ENCODE data around the gene CUL1. TPM values are rescaled to one million over a fixed set of nuclear protein-coding genes. Genes with fewer than 3 reads are reported as not detected.

The CUL1 gene
- total and polyA plus RNA-seq, 11 donors, result 17.5 to 58.3 (median 43.6) TPM

DNA sequence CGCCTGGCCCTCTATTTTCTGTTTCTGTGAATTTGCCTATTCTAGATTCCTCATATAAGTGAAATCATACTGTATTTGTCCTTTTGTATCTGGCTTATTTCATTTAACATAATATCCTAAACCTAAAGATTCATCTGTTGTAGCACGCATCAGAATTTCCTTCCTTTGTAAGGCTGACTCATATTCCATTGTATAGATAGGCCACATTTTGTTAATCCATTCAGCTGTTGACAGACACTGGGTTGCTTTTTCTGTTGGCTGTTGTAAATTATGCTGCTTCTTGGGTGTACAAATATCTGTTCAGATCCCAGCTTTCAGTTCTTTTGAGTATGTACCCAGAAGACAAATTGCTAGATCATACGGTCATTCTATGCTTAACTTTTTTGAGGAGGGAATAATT lies 28.8 kb upstream of the CUL1 start:
- Histone ChIP-seq H3K4me3 (no peak overlapping the region), H3K4me1 (peaks cover 0 to 4% (median 0%) of the 10 kb centered on the region in 12 donors), H3K9me3 (peaks cover 0 to 2% (median 0%) of the 10 kb centered on the region in 12 donors), H3K36me3 (no peaks in the 10 kb centered on the region), H3K27ac (no peak overlapping the region), H3K27me3 (no peaks in the 10 kb centered on the region)
- TF ChIP-seq, protein P1, sequence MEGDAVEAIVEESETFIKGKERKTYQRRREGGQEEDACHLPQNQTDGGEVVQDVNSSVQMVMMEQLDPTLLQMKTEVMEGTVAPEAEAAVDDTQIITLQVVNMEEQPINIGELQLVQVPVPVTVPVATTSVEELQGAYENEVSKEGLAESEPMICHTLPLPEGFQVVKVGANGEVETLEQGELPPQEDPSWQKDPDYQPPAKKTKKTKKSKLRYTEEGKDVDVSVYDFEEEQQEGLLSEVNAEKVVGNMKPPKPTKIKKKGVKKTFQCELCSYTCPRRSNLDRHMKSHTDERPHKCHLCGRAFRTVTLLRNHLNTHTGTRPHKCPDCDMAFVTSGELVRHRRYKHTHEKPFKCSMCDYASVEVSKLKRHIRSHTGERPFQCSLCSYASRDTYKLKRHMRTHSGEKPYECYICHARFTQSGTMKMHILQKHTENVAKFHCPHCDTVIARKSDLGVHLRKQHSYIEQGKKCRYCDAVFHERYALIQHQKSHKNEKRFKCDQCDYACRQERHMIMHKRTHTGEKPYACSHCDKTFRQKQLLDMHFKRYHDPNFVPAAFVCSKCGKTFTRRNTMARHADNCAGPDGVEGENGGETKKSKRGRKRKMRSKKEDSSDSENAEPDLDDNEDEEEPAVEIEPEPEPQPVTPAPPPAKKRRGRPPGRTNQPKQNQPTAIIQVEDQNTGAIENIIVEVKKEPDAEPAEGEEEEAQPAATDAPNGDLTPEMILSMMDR (IDR thresholded peaks at IDR 0.05), result no peak
- TF ChIP-seq POLR2A (IDR thresholded peaks at IDR 0.05), result no peak
- ATAC-seq (no peak), DNase-seq (no peak)
- WGBS, 4 donors, result 79 to 88% (median 86%) methylated on average over 3 of the region's 3 CpGs
- intact Hi-C loops (cut with DNase I), result no loop called here

DNA sequence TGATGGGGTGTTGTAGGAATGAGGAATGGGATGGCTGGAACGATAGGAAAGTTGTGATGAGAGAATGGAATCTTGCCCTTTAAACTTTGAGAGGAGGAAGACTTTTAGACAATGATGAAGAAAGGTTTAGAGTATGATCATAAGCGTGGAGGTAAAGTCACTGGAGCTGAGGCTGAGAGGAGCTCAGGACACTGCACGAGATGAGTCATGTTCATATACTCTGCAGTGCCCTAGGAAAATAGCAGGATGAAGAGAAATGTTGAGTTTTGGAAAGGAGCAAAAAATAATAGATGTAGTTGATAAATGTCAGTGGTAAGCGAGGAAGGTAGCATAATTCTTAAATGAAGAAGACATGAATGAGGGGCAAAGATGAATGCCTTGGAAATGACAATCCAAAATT lies 28.3 kb upstream of the CUL1 start:
- 79 to 82% (median 80%) methylated on average over 4 of the region's 4 CpGs for WGBS, 4 donors

DNA sequence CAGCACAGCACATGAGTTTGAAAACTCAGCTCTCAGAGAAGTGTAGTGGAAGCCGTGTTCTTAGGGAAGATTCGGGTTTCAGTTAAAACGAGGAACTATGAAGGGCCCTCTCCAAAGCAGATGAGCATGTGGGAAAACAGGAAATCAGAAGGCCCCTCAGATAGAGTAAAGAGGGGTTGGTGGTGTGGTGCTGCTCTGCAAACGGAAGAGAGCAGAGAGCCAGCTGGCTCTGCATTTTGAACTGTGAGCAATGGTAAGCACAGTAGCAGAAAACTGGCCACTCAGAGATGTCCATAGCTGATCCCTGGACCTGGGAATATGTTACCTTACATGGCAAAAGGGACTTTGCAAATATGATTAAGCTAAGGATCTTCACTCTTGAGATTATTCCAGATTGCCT lies 27.9 kb upstream of the CUL1 start:
- Histone ChIP-seq H3K9me3 (peaks cover 0 to 5% (median 0%) of the 10 kb centered on the region in 12 donors), H3K4me3 (no peak overlapping the region), H3K4me1 (no peaks in the 10 kb centered on the region), H3K27me3 (no peaks in the 10 kb centered on the region), H3K36me3 (no peaks in the 10 kb centered on the region), H3K27ac (no peak overlapping the region)
- WGBS, 4 donors, result 57 to 64% (median 61%) methylated on average over 4 of the region's 4 CpGs
- no peak for ATAC-seq
- no peak for TF ChIP-seq POLR2A (IDR thresholded peaks at IDR 0.05)
- TF ChIP-seq, protein P1 (IDR thresholded peaks at IDR 0.05), result no peak
- DNase-seq, result no peak
- intact Hi-C loops (cut with DNase I), result no loop called here

More for the DNA sequence above, 28.3 kb upstream of the CUL1 start:
- Histone ChIP-seq H3K27me3 (no peaks in the 10 kb centered on the region), H3K4me1 (no peaks in the 10 kb centered on the region), H3K4me3 (no peak overlapping the region), H3K27ac (no peak overlapping the region), H3K36me3 (no peaks in the 10 kb centered on the region), H3K9me3 (peaks cover 0 to 5% (median 0%) of the 10 kb centered on the region in 12 donors)
- TF ChIP-seq, protein P1 (IDR thresholded peaks at IDR 0.05), result no peak
- no peak for TF ChIP-seq POLR2A (IDR thresholded peaks at IDR 0.05)
- intact Hi-C loops (cut with DNase I), result no loop called here
- ATAC-seq, result no peak
- DNase-seq, result no peak

DNA sequence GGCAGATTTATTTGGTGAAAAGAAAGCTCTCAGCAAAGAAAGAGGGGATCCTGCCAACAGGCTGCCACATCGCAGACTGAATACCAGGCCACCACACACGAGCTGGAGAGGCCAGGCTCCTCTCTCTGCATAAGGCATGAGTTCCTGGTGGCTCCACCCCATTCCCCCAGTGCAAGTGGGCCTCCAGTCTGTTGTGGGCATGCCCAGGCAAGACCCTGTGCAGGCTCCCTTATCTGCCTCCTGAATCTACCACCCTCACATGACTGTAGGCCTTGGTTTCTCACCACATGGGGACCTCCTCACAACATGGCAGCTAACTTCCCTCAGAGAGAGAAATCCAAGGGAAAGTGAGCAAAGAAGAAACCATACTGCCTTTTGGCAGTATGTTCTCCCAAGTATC lies 26.7 kb upstream of the CUL1 start:
- Histone ChIP-seq H3K4me3 (no peak overlapping the region), H3K4me1 (no peaks in the 10 kb centered on the region), H3K9me3 (peaks cover 0 to 5% (median 0%) of the 10 kb centered on the region in 12 donors), H3K27me3 (no peaks in the 10 kb centered on the region), H3K27ac (no peak overlapping the region), H3K36me3 (no peaks in the 10 kb centered on the region)
- no peak for DNase-seq
- TF ChIP-seq, protein P1 (IDR thresholded peaks at IDR 0.05), result no peak
- no peak for TF ChIP-seq POLR2A (IDR thresholded peaks at IDR 0.05)
- ATAC-seq, result no peak
- intact Hi-C loops (cut with DNase I), result no loop called here
- WGBS, 4 donors, result 85 to 90% (median 88%) methylated on average over 2 of the region's 2 CpGs
